Umbilical cord (tissue), 2 donors: Measurements from ENCODE around the gene PTPN1. TPM values are rescaled to one million over a fixed set of nuclear protein-coding genes. Genes with fewer than 3 reads are reported as not detected.
"Not testable (repeated sequence)": the region's sequence is repeated elsewhere in the genome, so short reads cannot be mapped to it uniquely, and the experiment has no call there.

Source experiments
- DNase-seq: peaks from one replicate; pipeline ENCODE4 v3.0.0-alpha.2; 2015; ENCODE audit warnings: low spot score
- total RNA-seq: library from RNA; depleted of rRNA; stranded (reverse); fragments of >200 nt; gene quantifications from one replicate; pipeline ENCODE4 v1.2.3, GENCODE V29; 2014; ENCODE audit warnings: low replicate concordance; ENCODE audit not compliant: insufficient read depth

The PTPN1 gene
- total RNA-seq, 1 donor from 2014 or later: 22.1 TPM

- no peak for DNase-seq
Observed at GRCh38 chr20:50555662-50556061, 45.5 kb downstream of the PTPN1 start.

DNA sequence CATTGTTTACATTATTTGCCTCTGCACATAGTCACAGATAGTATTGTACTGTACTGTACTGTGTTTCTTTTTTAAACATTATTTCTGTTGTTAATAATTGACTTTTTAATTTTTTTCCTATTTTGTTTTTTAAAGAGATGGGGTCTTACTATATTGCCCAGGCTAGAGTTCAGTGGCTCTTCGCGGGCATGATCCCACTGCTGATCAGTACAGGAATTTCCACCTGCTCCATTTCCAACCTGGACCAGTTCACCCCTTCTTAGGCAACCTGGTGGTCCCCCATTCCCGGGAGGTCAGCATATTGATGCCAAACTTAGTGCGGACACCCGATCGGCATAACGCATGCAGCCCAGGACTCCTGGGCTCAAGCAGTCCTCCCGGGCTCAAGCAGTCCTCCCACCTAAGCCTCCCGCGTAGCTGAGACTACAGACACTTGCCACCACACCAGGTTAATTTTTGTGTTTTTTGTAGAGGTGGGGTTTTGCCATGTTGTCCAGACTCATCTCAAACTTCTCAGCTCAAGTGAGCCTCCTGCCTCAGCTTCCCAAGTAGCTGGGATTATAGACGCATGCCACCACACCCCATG is 47.5 kb downstream of the PTPN1 start:
- no peak for DNase-seq

- no peak for DNase-seq
Observed at GRCh38 chr20:50558483-50558925, 48.3 kb downstream of the PTPN1 start.

DNA sequence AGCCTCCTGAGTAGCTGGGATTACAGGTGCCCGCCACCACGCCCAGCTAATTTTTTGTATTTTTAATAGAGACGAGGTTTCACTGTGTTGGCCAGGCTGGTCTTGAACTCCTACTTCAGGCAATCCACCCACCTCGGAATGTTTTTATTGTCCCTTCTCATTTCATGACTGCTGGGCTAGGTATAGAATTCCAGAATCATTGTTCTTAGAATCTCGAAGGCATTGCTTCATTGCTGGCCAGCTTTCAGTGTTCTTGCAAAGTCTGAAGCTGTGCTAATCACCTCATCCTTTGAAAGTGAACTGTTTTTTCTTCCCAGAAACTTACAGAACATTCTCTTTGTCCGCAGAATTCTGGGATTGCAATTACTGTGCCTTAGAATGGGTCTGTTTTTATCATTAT is 49.0 kb downstream of the PTPN1 start:
- no peak for DNase-seq

- peak; percentile 60 for DNase-seq
Observed at GRCh38 chr20:50559856-50560638, 49.9 kb downstream of the PTPN1 start.

DNA sequence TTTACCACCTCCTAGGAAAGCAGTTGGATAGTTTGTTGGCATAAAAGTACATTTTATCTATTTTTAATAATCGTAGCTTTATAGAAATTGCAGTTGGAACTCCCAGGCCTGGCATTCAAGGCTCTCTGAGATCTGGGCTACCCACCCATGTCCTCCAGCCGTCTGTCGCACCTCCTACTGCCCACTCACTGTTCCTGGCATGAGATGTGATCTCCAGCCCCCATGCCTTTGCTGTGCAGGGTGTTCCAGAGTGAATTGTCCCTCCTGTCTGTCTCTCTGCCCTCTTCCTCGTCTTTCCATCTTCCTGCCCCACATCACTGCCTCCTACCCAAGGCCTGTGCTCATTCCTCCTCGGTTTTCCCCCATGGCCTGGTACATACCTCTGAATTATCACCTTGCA is 50.7 kb downstream of the PTPN1 start:
- no peak for DNase-seq

- DNase-seq: peak; percentile 98
Observed at GRCh38 chr20:50561379-50562078, 51.3 kb downstream of the PTPN1 start.

DNA sequence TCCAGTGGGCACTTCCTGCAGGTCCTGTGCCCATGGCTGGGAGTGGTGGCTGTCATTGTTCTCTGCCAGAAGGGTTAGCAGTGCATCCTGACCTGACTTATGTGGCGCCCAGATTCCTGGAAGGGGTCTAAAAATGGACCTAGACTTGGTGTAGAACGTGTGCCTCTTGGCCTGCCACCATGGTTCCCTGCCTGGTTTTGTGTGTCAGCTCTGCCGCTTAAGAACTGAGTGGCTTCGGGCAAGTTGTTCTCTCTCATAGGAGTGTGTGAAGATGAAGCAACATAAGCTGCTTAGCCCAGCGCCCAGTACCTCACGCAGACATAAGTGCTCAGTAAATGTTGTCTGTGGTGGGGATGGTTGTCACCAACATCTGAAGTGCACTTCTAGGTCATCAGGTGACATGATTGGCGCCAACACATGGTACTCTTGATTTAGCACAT is 52.1 kb downstream of the PTPN1 start:
- DNase-seq: no peak

- no peak for DNase-seq
Observed at GRCh38 chr20:50563133-50563944, 53.2 kb downstream of the PTPN1 start.

DNA sequence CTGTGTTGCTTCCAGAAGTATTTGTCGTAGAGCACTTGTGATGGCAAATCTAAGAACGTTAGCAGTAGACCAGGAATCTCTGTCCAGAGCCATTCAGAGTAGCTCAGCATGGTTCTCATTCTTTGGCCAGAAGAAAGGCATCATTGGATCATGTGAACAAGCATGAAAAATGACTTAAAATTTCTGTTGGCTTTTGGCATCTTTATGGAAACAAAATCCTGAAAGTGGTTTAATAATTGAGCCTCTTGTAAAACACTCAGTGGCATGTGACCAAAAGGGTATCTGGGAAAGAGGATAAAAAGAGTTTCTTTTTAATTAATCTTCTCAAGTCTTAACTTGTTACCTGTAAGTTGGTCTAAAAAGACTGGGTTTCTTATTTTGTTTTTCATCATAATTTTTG is 55.2 kb downstream of the PTPN1 start:
- no peak for DNase-seq

GRCh38 chr20:50565871-50566270 is 55.7 kb downstream of the PTPN1 start:
- no peak for DNase-seq

- DNase-seq: no peak
Observed at GRCh38 chr20:50567860-50568548, 57.8 kb downstream of the PTPN1 start.

- no peak for DNase-seq
Observed at GRCh38 chr20:50568549-50568942, 58.4 kb downstream of the PTPN1 start.

DNA sequence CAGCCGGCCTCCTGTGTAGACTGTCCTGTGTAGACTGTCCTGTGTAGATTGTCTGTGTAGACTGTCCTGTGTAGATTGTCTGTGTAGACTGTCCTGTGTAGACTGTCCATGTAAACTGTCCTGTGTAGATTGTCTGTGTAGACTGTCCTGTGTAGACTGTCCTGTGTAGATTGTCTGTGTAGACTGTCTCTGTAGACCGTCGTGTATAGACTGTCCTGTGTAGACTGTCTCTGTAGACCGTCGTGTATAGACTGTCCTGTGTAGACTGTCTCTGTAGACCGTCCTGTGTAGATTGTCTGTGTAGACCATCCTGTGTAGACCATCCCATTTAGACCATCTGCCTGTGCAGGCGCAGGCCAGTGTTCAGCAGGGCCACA is 59.3 kb downstream of the PTPN1 start:
- not testable (repeated sequence) for DNase-seq

GRCh38 chr20:50569864-50570836 is 60.0 kb downstream of the PTPN1 start:
- no peak for DNase-seq

DNA sequence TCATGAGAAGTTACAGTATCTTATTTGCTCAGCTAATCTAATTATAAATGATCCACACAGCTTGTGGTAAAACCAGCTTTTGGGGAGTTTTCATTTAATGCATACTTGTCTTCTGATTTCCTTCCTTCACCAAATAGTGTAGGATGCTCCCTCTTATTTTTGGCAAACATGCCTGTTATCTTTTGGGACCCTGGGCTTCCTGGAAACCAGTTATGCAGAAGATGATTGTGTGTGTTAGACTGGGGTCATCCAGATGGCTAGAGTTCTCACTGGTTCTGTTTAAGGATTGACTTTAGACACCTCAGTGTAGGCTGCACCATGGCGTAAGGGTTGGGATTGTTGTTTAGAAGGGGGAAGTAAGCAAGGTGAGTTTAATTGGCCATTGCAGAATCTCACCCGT is 61.3 kb downstream of the PTPN1 start:
- DNase-seq: no peak

- peak; percentile 48 for DNase-seq
Observed at GRCh38 chr20:50572938-50573777, 63.0 kb downstream of the PTPN1 start.

GRCh38 chr20:50574108-50574507 is 63.9 kb downstream of the PTPN1 start:
- no peak for DNase-seq

- no peak for DNase-seq
Observed at GRCh38 chr20:50574586-50574985, 64.4 kb downstream of the PTPN1 start.
